Gastrocnemius medialis (tissue), 4 donors: Measurements from ENCODE around the gene INPP4B.

Experiments
- CTCF ChIP-seq, 5 experiments: fragments of 450-650 bp in 3 of 5; fragments of 200-600 bp in 2 of 5; sonication (generic) in 2 of 5; IDR thresholded peaks in 4 of 5; conservative IDR thresholded peaks in 1 of 5; 1 replicate in 4 of 5; 2 replicates in 1 of 5; pipeline ENCODE4 v1.5.1; 2016 to 2019; ENCODE audit warnings: antibody characterized with exemption in 5 of 5, mild to moderate bottlenecking in 3 of 5, moderate library complexity in 3 of 5
- POLR2A ChIP-seq, 2 donors: fragments of 450-650 bp; IDR thresholded peaks; one replicate each; pipeline ENCODE4 v1.6.1; 2017; ENCODE audit warnings: antibody characterized with exemption in 2 of 2, mild to moderate bottlenecking in 2 of 2, moderate library complexity in 2 of 2

- no peak for TF ChIP-seq CTCF (IDR thresholded peaks at IDR 0.05 in 4 of 5, conservative IDR thresholded peaks at IDR 0.05 in 1 of 5)
- TF ChIP-seq POLR2A (IDR thresholded peaks at IDR 0.05) = no peak
These were observed 810.5 kb downstream of the INPP4B start for GRCh38 chr4:142035566-142035965.
